GM18867 (cell line): ENCODE results near the gene ZNF81.
"Not testable (repeated sequence)": the region's sequence is repeated elsewhere in the genome, so short reads cannot be mapped to it uniquely, and the experiment has no call there.

Experiments
- ATAC-seq: cut with Tn5 transposase; IDR thresholded peaks from one replicate; pipeline ENCODE4 v1.9.1; 2021; ENCODE audit warnings: mild to moderate bottlenecking, moderate library complexity; ENCODE audit not compliant: unreplicated experiment

The ZNF81 gene

GRCh38 chrX:47836164-47837072 is at the start of gene ZNF81:
Gene ZNF81, plus strand, starts transcription at chrX:47836902. Its CDS starts 9,366 bp downstream, at chrX:47846268.
- ATAC-seq: peak; percentile 94

GRCh38 chrX:47796433-47796906 is 40.2 kb upstream of the ZNF81 start:
- no peak for ATAC-seq

- no peak for ATAC-seq
Measured at GRCh38 chrX:47797084-47797483, 39.6 kb upstream of the ZNF81 start.

- ATAC-seq: no peak
Measured at GRCh38 chrX:47798861-47799260, 37.8 kb upstream of the ZNF81 start.

GRCh38 chrX:47802589-47802988 is 34.1 kb upstream of the ZNF81 start:
- no peak for ATAC-seq

- ATAC-seq: not testable (repeated sequence)
Measured at GRCh38 chrX:47803103-47803502, 33.6 kb upstream of the ZNF81 start.

GRCh38 chrX:47804315-47804714 is 32.4 kb upstream of the ZNF81 start:
- no peak for ATAC-seq

- not testable (repeated sequence) for ATAC-seq
Measured at GRCh38 chrX:47805844-47806243, 30.9 kb upstream of the ZNF81 start.

GRCh38 chrX:47806415-47807271 is 30.1 kb upstream of the ZNF81 start:
- ATAC-seq: not testable (repeated sequence)

- not testable (repeated sequence) for ATAC-seq
Measured at GRCh38 chrX:47807272-47807538, 29.5 kb upstream of the ZNF81 start.

GRCh38 chrX:47807548-47807947 is 29.2 kb upstream of the ZNF81 start:
- ATAC-seq: no peak

- ATAC-seq: no peak
Measured at GRCh38 chrX:47808904-47809788, 27.6 kb upstream of the ZNF81 start.

GRCh38 chrX:47814851-47815250 is 21.9 kb upstream of the ZNF81 start:
- no peak for ATAC-seq

- no peak for ATAC-seq
Measured at GRCh38 chrX:47815901-47816845, 20.5 kb upstream of the ZNF81 start.

GRCh38 chrX:47817421-47817820 is 19.3 kb upstream of the ZNF81 start:
- ATAC-seq: no peak

- no peak for ATAC-seq
Measured at GRCh38 chrX:47817897-47818296, 18.8 kb upstream of the ZNF81 start.

GRCh38 chrX:47828984-47829383 is 7.7 kb upstream of the ZNF81 start:
- no peak for ATAC-seq

- ATAC-seq: peak; percentile 35
Measured at GRCh38 chrX:47831788-47832187, 4.9 kb upstream of the ZNF81 start.

- no peak for ATAC-seq
Measured at GRCh38 chrX:47838361-47838760, 1.7 kb downstream of the ZNF81 start.

GRCh38 chrX:47840111-47840510 is 3.4 kb downstream of the ZNF81 start:
- no peak for ATAC-seq
